ENCODE measurements around the gene CHCT1. TPM values are rescaled to one million over a fixed set of nuclear protein-coding genes. Genes with fewer than 3 reads are reported as not detected.
"Not testable (repeated sequence)": the region's sequence is repeated elsewhere in the genome, so short reads cannot be mapped to it uniquely, and the experiment has no call there.

Gene CHCT1
- total RNA-seq (not detected), total RNA-seq (0 to 0.72 (median 0.19) reads per million in 29 experiments)
- total RNA-seq (2013): not detected

- H3K9me3 ChIP-seq: no peaks in the 10 kb centered on the region
- no peak within 1 kb of the TSS for H3K27ac ChIP-seq (ENCODE audit: low read length)
- no peak for DNase-seq
- H3K27me3 ChIP-seq (replicated peaks in 1 of 2; ENCODE audit: control insufficient read depth in 2 of 2, extremely low read depth in 1 of 2, insufficient read depth in 2 of 2, low read length in 1 of 2): no peaks in the 10 kb centered on the region
- no peaks in the 10 kb centered on the region for H3K36me3 Mint-ChIP-seq
- no peaks in the 10 kb centered on the region for H3K9me3 Mint-ChIP-seq
- H3K36me3 ChIP-seq (ENCODE audit: control insufficient read depth in 2 of 2, extremely low read depth in 1 of 2, insufficient read depth in 1 of 2, low read length in 1 of 2): no peaks in the 10 kb centered on the region
- 88% methylated on average over 16 of the region's 18 CpGs for WGBS (ENCODE audit: insufficient coverage)
- peaks cover 3 to 14% of the 10 kb centered on the region in 2 experiments for H3K4me1 ChIP-seq (ENCODE audit: control insufficient read depth in 1 of 2, extremely low read depth in 1 of 2, insufficient read depth in 2 of 2, low read length in 2 of 2)
- H3K4me3 ChIP-seq (ENCODE audit: control insufficient read depth in 1 of 2, extremely low read depth in 1 of 2, low read length in 1 of 2): peak within 1 kb of the TSS; percentile 55 to 65
- peak within 1 kb of the TSS; percentile 52 to 66 for H3K27ac Mint-ChIP-seq
- peaks cover 5 to 7% (median 7%) of the 10 kb centered on the region in 3 donors for H3K4me1 Mint-ChIP-seq
- CTCF ChIA-PET: interaction anchor here in 1 of 2 donors (0.6 kb wide), 1 partner anchor 21 kb away, joined by 5 read pairs; no protein-coding TSS in a partner anchor
- peak within 1 kb of the TSS; percentile 72 to 78 (median 75) for H3K4me3 Mint-ChIP-seq
- POLR2A ChIA-PET: no interaction called here
- no peaks in the 10 kb centered on the region for H3K27me3 Mint-ChIP-seq
- no peak for ATAC-seq (replicated peaks in 1 of 4)
Observed at GRCh38 chr17:60422162-60422665, at the start of gene CHCT1. CHCT1 (plus strand) TSS chr17:60422489; CDS start chr17:60422593, 104 bp downstream.

GRCh38 chr17:60372790-60373483 lies 49.4 kb upstream of the CHCT1 start:
- H3K9me3 ChIP-seq: no peaks in the 10 kb centered on the region
- Mint-ChIP-seq H3K27ac (no peak overlapping the region), H3K4me3 (no peak overlapping the region), H3K9me3 (no peaks in the 10 kb centered on the region), H3K36me3 (peaks cover 12% of the 10 kb centered on the region), H3K27me3 (no peaks in the 10 kb centered on the region), H3K4me1 (peaks cover 15 to 19% (median 16%) of the 10 kb centered on the region in 3 donors)
- WGBS (ENCODE audit: insufficient coverage): no CpG with 5 or more reads among the region's 6 CpGs
- POLR2A ChIA-PET: interaction anchor here (0.6 to 0.9 kb wide), 3 partner anchors 35 to 702 kb away, joined by 3 to 6 read pairs (median 4); no protein-coding TSS in a partner anchor
- DNase-seq (no peak), ATAC-seq (replicated peaks in 1 of 4) (no peak)
- H3K27ac ChIP-seq (ENCODE audit: low read length): no peak overlapping the region
- H3K4me1 ChIP-seq (ENCODE audit: control insufficient read depth in 1 of 2, extremely low read depth in 1 of 2, insufficient read depth in 2 of 2, low read length in 2 of 2): peaks cover 0 to 3% of the 10 kb centered on the region in 2 experiments
- H3K4me3 ChIP-seq (ENCODE audit: control insufficient read depth in 1 of 2, extremely low read depth in 1 of 2, low read length in 1 of 2): no peak overlapping the region
- peaks cover 0 to 2% of the 10 kb centered on the region in 2 donors for H3K36me3 ChIP-seq (ENCODE audit: control insufficient read depth in 2 of 2, extremely low read depth in 1 of 2, insufficient read depth in 1 of 2, low read length in 1 of 2)
- no peaks in the 10 kb centered on the region for H3K27me3 ChIP-seq (replicated peaks in 1 of 2; ENCODE audit: control insufficient read depth in 2 of 2, extremely low read depth in 1 of 2, insufficient read depth in 2 of 2, low read length in 1 of 2)
- CTCF ChIA-PET: interaction anchor here (0.6 to 1.0 kb wide), 4 partner anchors 58 to 1802 kb away, joined by 3 to 5 read pairs (median 4); no protein-coding TSS in a partner anchor

- CTCF ChIA-PET; H3K27me3 ChIP-seq (replicated peaks in 1 of 2; ENCODE audit: control insufficient read depth in 2 of 2, extremely low read depth in 1 of 2, insufficient read depth in 2 of 2, low read length in 1 of 2); DNase-seq; H3K9me3 Mint-ChIP-seq; H3K27ac ChIP-seq (ENCODE audit: low read length); H3K27ac Mint-ChIP-seq; H3K4me1 ChIP-seq (ENCODE audit: control insufficient read depth in 1 of 2, extremely low read depth in 1 of 2, insufficient read depth in 2 of 2, low read length in 2 of 2); H3K4me3 ChIP-seq (ENCODE audit: control insufficient read depth in 1 of 2, extremely low read depth in 1 of 2, low read length in 1 of 2); H3K27me3 Mint-ChIP-seq; POLR2A ChIA-PET; H3K4me3 Mint-ChIP-seq; H3K9me3 ChIP-seq; ATAC-seq (replicated peaks in 1 of 4); H3K36me3 ChIP-seq (ENCODE audit: control insufficient read depth in 2 of 2, extremely low read depth in 1 of 2, insufficient read depth in 1 of 2, low read length in 1 of 2): not testable (repeated sequence)
- peaks cover 9 to 12% (median 9%) of the 10 kb centered on the region in 3 donors for H3K4me1 Mint-ChIP-seq
- WGBS (ENCODE audit: insufficient coverage): no CpG with 5 or more reads among the region's 1 CpG
- peaks cover 12% of the 10 kb centered on the region for H3K36me3 Mint-ChIP-seq
Observed at GRCh38 chr17:60378187-60378586, 44.1 kb upstream of the CHCT1 start.

DNA sequence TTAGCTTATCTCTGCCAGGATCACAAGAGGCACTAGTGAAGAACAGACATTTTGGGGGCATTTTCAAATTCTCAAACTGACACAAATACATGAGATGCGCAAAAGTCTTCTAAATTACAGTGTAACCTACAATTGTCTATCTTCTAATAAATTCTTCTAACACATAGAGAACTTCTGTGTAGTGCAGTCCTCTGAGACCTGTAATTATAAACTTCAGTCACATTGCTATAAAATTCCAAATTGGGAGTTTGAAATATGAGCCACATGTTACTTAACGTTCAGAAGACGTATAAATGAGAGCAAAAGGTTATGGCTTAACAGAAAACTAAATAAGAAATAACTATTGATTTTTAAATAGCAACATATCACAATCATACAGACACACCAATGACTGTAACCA lies 42.8 kb upstream of the CHCT1 start:
- ATAC-seq (replicated peaks in 1 of 4); DNase-seq; H3K4me3 Mint-ChIP-seq; H3K27me3 ChIP-seq (replicated peaks in 1 of 2; ENCODE audit: control insufficient read depth in 2 of 2, extremely low read depth in 1 of 2, insufficient read depth in 2 of 2, low read length in 1 of 2); H3K27ac ChIP-seq (ENCODE audit: low read length); H3K27ac Mint-ChIP-seq; CTCF ChIA-PET; H3K4me3 ChIP-seq (ENCODE audit: control insufficient read depth in 1 of 2, extremely low read depth in 1 of 2, low read length in 1 of 2); H3K4me1 ChIP-seq (ENCODE audit: control insufficient read depth in 1 of 2, extremely low read depth in 1 of 2, insufficient read depth in 2 of 2, low read length in 2 of 2); POLR2A ChIA-PET; H3K9me3 Mint-ChIP-seq; H3K9me3 ChIP-seq; H3K27me3 Mint-ChIP-seq; H3K36me3 ChIP-seq (ENCODE audit: control insufficient read depth in 2 of 2, extremely low read depth in 1 of 2, insufficient read depth in 1 of 2, low read length in 1 of 2): not testable (repeated sequence)
- peaks cover 10% of the 10 kb centered on the region for H3K36me3 Mint-ChIP-seq
- peaks cover 18 to 21% (median 18%) of the 10 kb centered on the region in 3 donors for H3K4me1 Mint-ChIP-seq
- WGBS (ENCODE audit: insufficient coverage): no CpG with 5 or more reads among the region's 3 CpGs

GRCh38 chr17:60381958-60382357 lies 40.3 kb upstream of the CHCT1 start:
- ChIA-PET POLR2A (no interaction called here), CTCF (no interaction called here)
- no peak overlapping the region for H3K4me3 Mint-ChIP-seq
- no peaks in the 10 kb centered on the region for H3K4me1 ChIP-seq (ENCODE audit: control insufficient read depth in 1 of 2, extremely low read depth in 1 of 2, insufficient read depth in 2 of 2, low read length in 2 of 2)
- H3K27ac Mint-ChIP-seq: no peak overlapping the region
- WGBS (ENCODE audit: insufficient coverage): 93% methylated on average over 3 of the region's 4 CpGs
- no peaks in the 10 kb centered on the region for H3K27me3 Mint-ChIP-seq
- no peaks in the 10 kb centered on the region for H3K27me3 ChIP-seq (replicated peaks in 1 of 2; ENCODE audit: control insufficient read depth in 2 of 2, extremely low read depth in 1 of 2, insufficient read depth in 2 of 2, low read length in 1 of 2)
- no peak overlapping the region for H3K4me3 ChIP-seq (ENCODE audit: control insufficient read depth in 1 of 2, extremely low read depth in 1 of 2, low read length in 1 of 2)
- H3K27ac ChIP-seq (ENCODE audit: low read length): no peak overlapping the region
- H3K36me3 Mint-ChIP-seq: peaks cover 10% of the 10 kb centered on the region
- no peak for DNase-seq
- H3K36me3 ChIP-seq (ENCODE audit: control insufficient read depth in 2 of 2, extremely low read depth in 1 of 2, insufficient read depth in 1 of 2, low read length in 1 of 2): no peaks in the 10 kb centered on the region
- peaks cover 33 to 36% (median 34%) of the 10 kb centered on the region in 3 donors for H3K4me1 Mint-ChIP-seq
- no peak for ATAC-seq (replicated peaks in 1 of 4)
- H3K9me3 ChIP-seq: no peaks in the 10 kb centered on the region
- no peaks in the 10 kb centered on the region for H3K9me3 Mint-ChIP-seq

- POLR2A ChIA-PET: interaction anchor here in 1 of 2 donors (0.7 kb wide), 1 partner anchor 24 kb away, joined by 4 read pairs; no protein-coding TSS in a partner anchor
- no CpG with 5 or more reads among the region's 3 CpGs for WGBS (ENCODE audit: insufficient coverage)
Observed at GRCh38 chr17:60383379-60383778, 38.9 kb upstream of the CHCT1 start.

More at GRCh38 chr17:60383379-60383778, 38.9 kb upstream of the CHCT1 start:
- Mint-ChIP-seq H3K4me3 (no peak overlapping the region), H3K4me1 (peaks cover 38 to 44% (median 41%) of the 10 kb centered on the region in 3 donors), H3K9me3 (no peaks in the 10 kb centered on the region), H3K27ac (no peak overlapping the region), H3K36me3 (peaks cover 6% of the 10 kb centered on the region), H3K27me3 (no peaks in the 10 kb centered on the region)
- Histone ChIP-seq H3K27me3 (replicated peaks in 1 of 2; ENCODE audit: control insufficient read depth in 2 of 2, extremely low read depth in 1 of 2, insufficient read depth in 2 of 2, low read length in 1 of 2) (no peaks in the 10 kb centered on the region), H3K9me3 (no peaks in the 10 kb centered on the region), H3K4me3 (ENCODE audit: control insufficient read depth in 1 of 2, extremely low read depth in 1 of 2, low read length in 1 of 2) (no peak overlapping the region), H3K27ac (ENCODE audit: low read length) (no peak overlapping the region), H3K36me3 (ENCODE audit: control insufficient read depth in 2 of 2, extremely low read depth in 1 of 2, insufficient read depth in 1 of 2, low read length in 1 of 2) (no peaks in the 10 kb centered on the region), H3K4me1 (ENCODE audit: control insufficient read depth in 1 of 2, extremely low read depth in 1 of 2, insufficient read depth in 2 of 2, low read length in 2 of 2) (peaks cover 0 to 4% of the 10 kb centered on the region in 2 experiments)
- CTCF ChIA-PET: interaction anchor here in 1 of 2 donors (0.6 kb wide), 1 partner anchor 1796 kb away, joined by 4 read pairs; no protein-coding TSS in a partner anchor
- DNase-seq: no peak
- no peak for ATAC-seq (replicated peaks in 1 of 4)

Measured in T-cell (primary cell).